HG03442 (cell line): ENCODE data around the gene CADM1.
"Not testable (repeated sequence)": the region's sequence is repeated elsewhere in the genome, so short reads cannot be mapped to it uniquely, and the experiment has no call there.

Source experiments
- ATAC-seq: cut with Tn5 transposase; IDR thresholded peaks from one replicate; pipeline ENCODE4 v1.9.1; 2021; ENCODE audit warnings: mild to moderate bottlenecking, moderate library complexity; ENCODE audit not compliant: unreplicated experiment

The CADM1 gene

DNA sequence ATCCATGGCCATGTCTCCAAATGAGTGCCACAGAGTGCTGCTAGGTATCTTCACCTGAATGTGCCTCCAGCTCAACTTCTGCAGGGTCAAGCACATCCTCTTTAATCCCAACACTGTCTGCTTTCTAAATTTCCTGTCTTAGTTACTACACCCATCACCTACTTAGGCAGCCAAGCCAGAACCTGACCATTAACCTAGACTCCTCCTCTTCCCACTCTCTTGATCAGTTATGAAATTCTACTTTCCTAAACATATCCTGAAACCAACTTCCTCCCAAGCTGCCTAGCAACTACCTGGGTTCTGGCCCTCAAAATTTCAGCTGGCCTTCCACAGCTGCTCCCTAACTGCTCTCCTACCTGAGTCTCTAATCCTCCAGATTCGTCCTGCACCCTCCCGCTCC lies 22.7 kb downstream of the CADM1 start:
- no peak for ATAC-seq

DNA sequence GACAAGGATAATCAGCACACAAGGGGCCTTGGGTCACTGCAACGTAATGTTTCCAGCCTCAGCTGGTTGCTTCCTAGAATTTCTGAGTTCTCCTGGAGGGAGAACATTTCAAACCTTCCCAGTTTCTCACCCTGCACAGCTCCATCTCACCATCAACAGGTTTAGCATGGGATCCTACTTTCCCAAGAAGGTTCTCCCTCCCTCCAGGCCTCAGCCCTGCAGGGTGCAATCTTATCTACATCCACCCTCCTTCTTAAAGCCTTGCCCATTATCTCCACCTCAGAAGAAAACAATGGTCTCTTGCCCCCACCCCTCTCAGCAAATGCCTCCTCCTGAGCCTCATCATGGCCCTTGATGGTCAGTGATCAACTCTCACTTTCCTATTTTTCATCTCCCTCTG lies 23.6 kb downstream of the CADM1 start:
- no peak for ATAC-seq

DNA sequence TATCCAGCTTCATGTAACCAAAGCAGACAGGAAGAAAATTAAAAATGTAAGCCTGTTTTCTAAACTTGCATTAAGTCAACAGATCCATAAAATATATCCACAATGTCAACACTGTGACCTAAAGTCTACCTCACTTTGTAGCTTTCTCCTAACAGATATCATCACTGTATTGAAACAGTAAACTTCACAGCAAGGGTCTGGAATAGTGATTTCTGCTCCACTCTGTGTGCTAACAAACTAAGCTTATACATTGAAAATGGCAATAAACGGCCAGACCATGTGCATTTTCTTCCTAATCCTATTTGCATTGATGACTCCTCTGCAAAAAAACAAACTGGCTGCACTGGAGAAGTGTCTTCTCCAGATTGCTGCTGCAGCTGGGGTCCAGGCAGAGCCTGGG lies 26.8 kb downstream of the CADM1 start:
- no peak for ATAC-seq

DNA sequence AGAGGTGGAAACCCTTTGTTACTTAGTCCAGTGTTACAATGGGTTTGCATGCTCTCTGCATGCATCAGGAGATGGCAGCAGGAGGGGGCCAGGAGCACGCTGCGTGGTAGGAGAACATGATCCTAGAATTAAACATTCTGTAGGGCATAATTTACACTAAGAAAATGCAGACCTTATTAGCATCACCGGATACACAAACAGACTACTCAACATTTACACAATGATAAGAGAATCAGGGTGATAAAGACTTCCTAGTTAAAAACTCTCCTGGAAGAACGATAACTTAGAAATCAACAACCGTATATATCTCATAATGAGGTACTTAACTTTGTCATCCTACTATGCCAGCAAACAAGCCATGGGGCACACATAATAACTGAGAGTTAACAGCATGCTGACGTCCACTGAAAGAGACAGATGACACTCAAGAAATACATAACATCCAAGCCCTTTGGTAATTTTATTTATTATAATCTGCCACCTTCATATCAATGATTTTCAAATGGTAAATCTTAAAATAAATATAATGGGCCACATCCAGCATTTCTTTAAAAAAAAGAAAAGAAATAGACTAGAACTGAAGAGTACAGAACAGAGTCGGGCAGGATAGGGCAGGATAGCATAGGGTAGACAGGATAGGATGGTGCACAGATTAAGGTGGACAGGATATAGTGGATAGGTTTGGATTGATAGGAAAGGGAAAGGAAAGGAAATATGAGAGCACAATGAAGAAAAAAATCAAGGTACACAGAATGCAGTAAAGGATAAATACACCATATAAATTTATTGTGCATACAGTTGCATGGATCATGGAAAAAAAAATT lies 27.5 kb downstream of the CADM1 start:
- no peak for ATAC-seq

DNA sequence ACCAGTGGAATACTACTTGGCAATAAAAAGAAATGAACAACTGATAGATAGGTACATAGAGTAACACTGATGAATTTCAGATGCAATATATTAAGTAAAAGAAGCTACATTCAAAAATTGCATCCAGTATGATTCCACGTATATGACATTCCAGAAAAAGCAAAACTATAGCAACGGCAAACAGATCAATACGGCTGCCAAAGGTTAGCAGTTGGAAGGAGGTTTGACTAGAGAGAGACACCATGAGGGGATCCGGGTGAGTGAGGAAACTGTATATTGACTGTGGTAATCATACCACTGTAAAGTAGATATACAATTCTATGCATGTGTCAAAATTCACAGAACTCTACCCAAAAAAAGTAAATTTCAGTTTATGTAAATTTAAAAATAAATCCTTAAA lies 28.7 kb downstream of the CADM1 start:
- no peak for ATAC-seq

DNA sequence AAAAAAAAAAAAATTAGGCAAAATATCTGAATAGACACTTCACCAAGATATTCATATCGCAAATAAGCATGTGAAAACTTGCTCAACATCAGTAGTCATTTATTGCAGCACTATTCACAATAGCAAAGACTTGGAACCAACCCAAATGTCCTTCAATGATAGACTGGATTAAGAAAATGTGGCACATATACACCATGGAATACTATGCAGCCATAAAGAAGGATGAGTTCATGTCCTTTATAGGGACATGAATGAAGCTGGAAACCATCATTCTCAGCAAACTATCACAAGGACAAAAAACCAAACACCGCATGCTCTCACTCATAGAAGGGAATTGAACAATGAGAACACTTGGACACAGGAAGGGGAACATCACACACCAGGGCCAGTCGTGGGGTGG lies 29.9 kb downstream of the CADM1 start:
- not testable (repeated sequence) for ATAC-seq

DNA sequence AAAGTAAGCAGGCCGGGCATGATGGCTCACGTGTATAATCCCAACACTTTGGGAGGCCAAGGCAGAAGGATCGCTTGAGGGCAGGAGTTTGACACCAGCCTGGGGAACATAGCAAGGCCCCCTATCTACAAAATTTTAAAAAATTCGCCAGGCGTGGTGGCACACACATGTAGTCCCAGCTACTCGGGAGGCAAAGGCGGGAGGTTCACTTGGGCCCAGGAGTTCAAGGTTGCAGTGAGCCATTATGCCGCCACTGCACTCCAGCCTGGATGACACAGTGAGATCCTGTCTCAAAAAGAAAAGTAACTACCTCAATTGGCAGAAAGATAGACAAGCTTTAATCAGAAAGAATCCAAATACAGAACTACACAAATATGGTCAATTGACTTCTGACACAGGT lies 31.0 kb downstream of the CADM1 start:
- no peak for ATAC-seq

DNA sequence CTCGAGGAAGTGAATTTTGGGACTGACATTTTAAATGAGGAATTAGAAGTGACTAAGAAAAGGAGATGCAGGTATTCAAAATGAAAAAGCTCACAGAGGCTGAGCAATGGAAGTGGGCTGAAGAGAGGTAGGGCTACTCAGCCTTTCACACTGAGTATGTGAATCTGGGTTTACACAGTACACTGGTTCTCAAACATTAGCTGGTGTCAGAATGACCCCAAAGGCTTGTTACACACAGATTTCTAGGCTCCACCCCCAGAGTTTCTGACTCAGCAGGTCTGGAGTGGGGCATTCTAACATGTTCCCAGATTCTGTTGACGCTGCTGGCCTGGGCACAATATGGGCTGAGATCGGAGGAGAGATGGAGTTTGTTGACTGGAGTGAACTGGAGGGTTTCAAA lies 32.8 kb downstream of the CADM1 start:
- peak; percentile 84 for ATAC-seq

DNA sequence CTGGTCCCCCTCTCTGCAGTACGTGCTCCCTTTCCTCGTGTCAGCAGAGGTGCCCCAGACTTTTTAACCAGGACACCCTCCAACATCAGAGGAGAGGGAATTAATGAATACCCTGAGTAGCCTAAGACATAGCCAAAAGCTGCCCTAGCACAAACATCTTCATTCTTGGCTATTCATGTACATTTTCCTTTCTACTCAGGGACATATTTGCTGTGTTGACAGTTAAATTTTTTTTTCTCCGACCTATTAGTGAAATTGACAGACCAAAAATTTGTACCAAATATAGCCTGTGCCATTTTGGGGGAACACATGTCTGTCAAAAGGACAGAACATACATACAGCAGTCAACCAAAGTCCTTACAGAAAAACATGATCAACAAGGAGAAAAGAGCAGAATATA lies 33.3 kb downstream of the CADM1 start:
- no peak for ATAC-seq

DNA sequence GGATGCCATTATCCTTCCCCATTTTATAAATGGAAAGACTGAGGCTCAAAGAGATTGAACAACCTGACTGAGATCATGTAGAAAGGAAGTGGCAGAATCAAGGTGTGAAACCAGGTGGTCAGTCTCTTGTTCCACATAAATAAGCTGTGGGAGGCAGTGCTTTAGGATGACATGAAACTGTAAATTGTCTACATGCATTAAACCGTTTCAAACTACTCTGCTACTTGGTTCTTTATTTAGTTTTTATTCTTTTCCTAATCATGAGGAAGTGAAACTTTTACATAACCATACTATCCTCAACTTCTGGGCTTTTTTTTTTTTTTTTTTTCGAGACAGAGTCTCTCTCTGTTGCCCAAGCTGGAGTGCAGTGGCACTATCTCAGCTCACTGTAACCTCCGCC lies 34.9 kb downstream of the CADM1 start:
- peak; percentile 53 for ATAC-seq

DNA sequence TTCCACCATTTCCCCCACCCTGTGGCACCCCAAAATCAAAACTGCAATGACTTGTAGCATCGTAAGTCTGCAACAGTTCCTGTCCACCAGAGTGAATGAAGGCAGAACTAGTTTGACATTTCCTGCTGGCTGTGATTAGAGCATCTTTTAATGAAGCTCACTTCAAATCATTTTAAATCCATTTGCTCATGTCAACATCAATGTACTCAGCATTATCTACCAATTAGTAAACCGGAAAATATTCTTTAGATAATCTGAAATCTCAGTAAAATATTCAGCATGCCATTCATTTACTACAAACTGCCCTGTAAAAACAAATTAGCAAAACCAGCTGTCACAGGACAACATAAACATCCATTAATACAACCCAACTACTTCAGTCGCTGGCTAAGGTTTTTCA lies 38.1 kb downstream of the CADM1 start:
- no peak for ATAC-seq

DNA sequence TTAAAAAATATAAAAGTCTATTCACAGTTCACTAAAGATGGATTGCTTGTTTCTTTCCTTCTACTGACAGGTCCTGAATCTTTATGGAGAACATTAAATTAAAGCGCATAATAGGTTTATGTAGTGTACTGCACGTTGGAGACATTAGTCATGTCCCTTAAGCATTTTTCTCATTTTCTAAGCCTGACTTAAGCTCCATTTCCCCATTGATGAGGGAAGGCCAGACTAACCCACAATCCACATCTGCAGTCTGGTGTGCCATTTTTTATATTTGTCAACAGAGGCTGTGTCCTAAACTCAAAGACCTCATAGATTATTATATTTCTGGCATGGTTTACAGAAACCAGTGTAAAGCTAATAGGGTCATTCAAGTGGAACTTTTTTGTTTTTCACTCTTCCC lies 39.9 kb downstream of the CADM1 start:
- ATAC-seq: no peak

DNA sequence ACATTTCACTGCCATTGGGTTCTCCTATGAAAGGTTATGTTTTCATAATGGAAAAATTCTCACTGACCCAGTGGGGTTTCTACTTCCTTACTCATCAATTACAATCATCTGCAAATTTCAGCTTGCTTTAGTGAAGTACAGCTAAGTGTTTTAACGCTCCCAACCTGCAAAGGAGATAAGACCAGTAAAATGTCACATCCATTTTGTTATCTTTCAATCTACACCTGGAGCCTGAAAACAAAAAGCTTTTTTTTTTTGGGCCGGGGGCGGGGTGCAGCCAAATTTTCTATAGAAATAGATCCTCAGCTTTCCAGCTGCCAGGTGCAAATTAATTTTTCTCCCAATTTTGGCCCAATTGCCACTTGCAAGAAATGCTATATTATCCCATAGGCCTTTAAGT lies 40.6 kb downstream of the CADM1 start:
- ATAC-seq: no peak

DNA sequence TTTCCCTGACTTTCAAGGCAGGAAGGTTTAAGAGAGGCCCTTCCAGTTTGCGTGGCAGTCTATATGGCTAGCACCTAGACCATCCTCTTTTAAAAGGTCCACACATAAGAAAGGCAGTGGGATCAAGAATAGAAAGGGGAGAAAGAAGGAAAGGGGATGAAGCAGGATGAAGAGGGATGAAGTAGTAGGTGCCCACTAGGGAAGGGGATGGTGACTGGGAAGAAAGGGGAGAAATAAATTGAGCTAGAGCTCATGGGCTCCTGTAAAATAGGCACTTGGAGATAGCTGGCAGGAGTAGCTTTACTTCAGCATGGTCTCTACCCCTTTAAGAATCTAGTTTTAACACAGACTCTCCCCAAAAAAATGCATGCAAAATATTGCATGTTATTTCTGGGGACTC lies 41.5 kb downstream of the CADM1 start:
- no peak for ATAC-seq

DNA sequence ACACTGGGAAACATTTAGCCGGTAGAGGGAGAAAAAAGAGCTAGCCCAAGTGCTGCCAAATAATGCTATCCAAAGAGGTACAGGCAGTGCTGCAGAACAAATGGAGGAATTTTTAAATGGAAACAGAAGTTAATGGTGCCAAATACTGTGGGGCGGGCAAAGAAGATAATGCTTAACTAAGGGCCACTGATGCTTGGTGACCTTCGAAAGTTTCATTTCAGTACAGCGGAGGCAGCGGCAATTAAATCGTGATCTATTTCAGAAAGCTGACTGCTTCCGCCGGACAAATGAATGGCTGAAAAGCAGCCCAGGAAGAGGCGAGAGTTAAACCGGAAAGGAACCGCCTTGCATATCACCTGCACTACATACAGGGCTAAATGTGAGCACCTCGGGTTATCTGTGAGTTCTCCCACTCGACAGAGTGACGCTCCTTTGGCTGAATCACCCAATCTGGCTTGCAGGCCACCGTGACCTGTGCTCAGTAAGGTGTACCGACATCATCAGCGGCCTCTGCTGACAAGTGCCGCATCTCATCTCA lies 42.1 kb downstream of the CADM1 start:
- ATAC-seq: no peak

DNA sequence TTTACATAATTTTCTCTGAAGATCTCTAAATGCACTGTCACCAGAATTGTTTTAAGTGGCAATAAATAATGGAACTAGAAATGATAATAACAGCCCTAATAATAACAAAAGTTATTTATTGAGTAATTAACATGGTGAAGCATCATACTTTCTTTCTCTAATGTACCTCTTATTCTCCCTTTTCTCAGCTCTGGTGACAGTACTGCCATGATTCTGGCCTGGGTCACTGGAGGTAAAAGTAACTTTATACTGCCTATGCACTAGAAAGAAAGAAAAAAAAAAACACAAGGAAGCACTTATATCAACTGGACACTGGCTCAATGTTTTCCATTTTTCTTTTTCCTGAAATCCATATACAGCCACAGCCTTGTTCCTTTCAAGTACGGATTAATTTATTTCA lies 43.7 kb downstream of the CADM1 start:
- ATAC-seq: no peak

DNA sequence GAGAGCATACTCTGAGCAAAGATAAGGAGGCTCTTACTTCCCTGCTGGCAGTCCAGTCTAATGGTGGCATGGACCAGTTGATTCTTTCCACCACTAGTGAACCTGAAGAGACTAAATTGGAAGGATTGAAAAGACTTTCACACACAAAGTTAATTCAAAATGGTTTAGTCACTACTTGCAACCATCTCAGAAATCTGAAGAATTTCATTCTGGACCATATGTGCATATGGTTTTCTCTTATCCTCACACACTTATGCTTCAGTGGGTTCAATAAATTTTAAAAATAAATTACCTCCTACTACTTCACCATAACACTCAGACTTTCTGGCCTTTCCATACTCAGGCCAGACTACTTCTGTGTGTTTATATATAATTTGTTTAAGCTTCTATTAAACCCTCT lies 44.7 kb downstream of the CADM1 start:
- ATAC-seq: no peak

DNA sequence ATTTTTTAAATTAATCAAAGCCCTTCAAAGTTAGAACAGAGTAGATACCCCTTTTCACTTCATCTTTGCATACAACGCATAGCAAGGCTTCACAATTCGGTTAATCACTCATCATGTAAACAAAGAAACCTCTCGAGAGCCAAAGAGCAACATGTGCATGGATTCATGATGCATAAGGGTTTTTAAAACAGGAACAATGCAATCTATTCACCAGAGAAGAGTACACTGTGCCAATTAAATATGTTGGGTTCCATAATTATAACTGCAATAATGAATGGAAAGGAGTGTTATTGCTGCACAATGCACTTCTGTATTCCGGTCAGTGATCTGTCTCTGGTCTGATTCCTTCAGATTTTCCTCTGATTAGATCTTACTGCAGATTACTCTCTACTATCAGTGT lies 45.3 kb downstream of the CADM1 start:
- ATAC-seq: no peak

DNA sequence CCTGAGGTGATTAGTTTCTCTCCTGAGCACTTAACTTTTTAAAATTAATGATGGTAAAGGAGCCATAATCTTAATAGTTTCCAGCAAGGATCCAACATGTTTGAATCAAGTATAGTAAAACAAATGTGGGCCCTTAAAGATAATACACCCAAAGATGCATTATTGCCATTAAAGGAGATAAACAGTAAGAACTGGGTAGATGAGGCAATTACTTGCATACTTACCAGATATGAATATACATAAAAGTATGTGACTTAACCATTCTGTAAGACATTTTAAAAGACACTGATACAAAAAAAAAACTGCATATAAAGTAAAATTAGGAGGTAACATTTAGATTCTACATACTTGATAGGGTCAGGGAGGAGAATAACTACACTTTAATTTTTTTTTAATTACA lies 48.2 kb downstream of the CADM1 start:
- no peak for ATAC-seq

DNA sequence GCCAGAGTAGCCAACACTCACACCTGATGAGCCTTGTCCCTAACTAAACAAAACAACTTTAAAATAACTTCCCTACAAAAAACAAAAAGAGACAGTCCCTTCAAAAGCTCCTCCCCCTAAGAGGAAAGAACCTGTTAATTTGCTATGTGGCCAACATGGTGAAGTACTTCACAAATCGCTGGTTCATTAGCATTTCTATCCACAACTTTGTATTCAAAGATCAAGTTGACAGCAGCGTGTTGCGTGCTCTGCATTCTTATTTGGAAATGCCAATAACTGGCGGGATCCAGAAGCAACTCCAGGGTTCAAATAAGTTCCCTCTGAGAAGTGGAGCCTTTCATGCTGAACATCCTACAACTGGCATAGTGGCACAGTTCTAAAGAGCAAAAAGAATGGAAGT lies 48.6 kb downstream of the CADM1 start:
- no peak for ATAC-seq

DNA sequence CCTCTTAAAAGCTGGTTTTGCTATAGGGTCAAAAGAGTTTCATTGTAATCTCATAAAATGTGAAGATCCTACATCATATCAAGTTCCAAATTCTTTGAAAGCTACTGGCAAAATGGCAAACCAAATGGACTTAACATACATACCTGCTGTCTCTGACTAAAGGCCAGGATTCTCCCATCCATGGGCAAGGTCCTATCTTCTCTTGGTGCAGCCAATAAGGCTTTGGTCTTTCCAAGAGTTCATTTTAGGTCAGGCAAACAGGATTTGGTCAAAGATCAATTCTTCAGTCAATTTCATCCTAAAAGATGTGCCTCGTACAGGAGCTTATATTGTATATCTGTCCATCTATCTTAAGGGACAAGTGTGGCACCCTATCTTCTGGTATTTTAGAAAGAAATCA lies 49.7 kb downstream of the CADM1 start:
- no peak for ATAC-seq

DNA sequence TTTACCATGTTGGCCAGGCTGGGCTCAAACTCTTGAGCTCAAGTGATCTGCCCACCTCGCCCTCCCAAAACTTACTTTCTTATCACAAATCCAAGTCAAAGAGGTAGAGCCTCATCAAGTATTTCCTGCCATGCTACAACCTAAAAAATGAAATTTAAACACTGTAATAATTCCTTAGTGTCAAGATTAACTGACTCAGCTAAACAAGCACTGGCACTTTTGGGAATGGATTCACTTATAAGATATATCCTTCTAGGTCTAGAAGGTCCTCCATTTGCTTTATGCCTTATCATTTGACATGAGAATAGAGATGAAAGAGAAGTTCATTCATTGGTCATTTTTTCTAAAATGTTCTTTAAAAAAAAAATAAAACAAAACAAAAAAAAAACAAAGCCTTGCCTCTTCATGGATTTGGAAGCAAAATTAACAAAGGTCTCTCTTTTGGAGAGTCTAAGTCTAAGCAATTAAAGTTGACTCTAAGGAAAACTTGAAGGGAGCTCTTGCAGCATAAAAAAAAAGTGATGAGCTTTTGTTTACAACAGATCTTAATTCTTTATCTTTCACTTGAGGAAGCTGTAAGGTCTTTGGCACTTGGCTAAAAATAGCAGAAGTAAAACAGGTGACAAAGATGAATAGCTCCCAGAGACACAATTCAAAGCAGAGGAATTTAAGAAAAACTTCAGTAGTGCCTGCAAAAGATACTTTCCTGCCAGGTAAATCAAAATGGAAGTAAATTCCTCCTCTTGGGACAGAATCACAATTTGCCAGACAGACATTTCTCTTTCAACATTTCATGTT lies 50.3 kb downstream of the CADM1 start:
- ATAC-seq: no peak
